Activated CD4-positive, alpha-beta T cell treated with anti-CD3 and anti-CD28 coated beads, Interleukin-2, Interleukin-4, amounts not matched to agents 100 ng/mL and 50 ng/mL, durations not matched to agents 16 hours and 8 hours (primary cell): ENCODE data around the gene DHX8.

Experiments
- DNase-seq: peaks from one replicate; pipeline ENCODE4 v3.0.0-alpha.2; 2020; ENCODE audit warnings: low spot score

DHX8 gene

DNA sequence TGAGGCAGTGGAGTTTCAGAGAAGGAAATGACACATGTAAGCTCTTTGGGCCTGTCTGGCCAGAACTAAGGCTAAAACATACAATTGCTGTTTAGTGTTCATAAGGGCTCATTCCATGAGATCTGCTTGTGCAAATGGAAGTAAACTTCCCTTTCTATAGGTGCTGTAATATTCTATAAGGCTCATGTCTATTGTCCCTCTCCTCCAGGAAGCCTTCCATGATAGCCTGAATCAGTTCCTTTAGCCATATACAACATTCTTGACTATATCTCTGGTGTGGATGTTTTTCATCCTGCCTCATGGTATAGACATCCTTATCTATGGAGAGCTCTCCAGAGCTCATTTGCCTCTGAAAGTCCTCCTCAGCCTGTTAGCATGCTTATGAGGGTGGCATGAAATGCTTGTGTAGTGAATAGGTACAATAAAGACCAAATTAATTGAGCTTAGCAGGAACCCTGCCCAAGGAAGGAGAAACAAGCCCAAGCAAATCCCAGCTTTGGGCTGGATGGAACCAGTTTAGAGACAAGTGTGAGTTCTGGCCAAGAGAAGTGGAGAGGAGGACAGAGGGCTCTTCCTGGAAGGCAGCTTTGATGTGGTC is 64.0 kb downstream of the DHX8 start:
- DNase-seq, result no peak

DNA sequence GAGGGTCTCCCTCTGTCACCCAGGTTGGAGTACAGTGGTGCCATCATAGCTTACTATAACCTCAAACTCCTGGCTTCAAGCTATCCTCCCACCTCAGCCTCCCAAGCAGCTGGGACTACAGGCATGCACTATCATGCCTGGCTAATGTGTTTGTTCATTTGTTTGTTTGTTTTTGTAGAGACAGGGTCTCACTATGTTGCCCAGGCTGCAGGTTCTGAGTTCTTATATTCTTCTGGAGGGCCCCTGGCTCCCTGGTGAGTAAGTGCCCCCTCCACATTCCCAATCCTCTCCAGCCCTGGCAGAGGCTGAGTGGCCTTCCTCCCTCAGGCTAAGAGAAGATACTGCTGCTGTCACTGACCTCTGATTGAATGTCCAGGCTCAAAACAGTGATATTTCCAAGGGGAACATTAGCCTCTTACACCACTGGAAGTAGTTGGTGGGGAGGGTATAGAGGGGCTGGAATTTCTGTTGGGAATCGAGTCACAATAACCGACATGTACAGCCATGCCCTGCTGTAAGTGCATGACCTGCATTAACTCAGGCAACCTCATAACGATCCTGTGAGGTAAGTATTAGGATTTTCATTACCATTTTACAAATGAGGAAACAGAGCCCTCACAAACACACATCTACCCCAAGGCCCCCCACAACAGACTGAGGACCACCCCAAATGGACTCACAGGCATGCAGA is 65.1 kb downstream of the DHX8 start:
- DNase-seq, result no peak

DNA sequence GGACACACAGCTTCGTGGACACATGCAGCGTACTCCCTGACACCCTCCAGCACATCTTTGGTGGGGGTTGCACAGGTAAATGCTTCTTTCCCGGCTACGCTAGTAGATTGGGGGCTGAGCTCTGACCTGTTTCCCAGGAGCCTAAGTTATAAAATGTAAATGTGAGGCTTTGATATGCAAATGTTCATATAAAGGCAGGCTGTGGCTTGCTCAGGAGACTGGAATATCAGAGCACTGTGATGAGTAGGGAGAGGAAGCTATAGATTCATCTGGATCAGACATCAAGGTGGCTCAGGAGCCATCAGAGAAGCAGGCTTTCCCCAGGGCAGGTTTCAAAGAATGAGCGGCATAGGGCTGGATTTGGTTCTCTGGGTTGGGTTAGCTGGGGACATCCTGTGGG is 65.7 kb downstream of the DHX8 start:
- no peak for DNase-seq

DNA sequence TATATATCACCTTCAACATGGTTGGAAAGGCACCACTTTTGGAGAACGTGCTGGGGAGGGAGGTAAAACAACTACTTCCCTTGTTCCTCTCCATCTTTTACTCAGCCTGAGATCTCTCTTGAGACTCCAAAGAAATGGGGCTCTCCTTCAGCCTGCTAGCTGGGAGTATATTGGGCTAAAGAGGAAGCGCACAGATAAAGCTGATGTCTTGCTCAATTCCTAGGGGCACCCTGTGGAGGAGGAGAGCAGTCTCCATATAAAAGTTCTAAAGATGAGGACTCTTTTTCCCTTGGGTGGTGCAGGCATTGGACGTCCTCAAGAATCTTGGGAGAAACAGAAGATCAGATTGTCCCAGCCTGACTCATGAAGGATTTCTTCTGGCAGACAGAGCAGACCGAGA is 67.0 kb downstream of the DHX8 start:
- DNase-seq, result no peak

DNA sequence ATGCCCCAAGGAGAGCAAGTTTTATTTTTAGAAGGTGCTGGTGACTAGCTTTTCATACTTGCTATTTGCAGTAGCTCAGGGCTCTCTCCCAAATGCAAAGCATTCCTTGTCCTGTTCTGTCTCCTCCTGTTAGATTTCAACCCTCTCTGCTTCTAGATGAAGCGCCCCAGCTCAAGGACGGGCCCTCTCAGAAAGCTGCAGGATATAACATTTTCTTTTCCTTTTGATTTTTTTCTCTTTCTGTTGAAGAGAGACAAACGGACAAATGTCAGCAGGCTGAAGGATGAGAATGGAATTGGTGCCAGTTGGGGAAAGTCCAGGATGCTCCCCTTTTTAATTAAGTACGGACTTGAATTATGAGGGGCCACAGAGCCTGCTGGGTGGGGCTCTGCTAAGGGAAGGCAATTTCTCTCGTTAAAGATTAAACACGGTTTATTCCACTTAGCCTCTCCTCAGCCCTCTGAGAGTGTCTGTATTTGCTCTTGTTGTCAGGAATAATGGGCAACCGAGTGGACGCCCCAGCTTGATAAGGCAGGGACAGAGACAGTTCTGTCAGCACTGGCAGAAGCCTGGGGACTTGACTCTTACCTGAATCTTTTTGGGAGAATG is 68.6 kb downstream of the DHX8 start:
- no peak for DNase-seq

DNA sequence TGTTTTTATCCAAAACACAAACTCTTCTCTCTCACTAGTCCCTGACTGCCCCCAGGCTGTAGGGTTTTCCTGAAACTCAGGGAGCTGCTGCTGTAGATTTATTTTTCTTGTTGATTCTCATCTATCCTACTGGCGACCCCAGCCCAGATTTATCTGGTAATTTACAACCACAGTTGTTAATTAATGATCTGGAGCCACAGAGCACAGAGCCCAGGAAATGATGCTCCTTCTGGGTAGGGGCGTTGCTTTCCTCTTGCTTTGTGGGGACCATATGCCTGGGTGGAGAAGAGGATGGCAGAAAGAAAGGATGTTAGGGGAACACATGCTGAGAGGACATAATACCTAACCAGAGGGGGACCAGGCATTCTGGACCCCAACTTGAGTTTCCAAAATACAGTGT is 69.8 kb downstream of the DHX8 start:
- no peak for DNase-seq

DNA sequence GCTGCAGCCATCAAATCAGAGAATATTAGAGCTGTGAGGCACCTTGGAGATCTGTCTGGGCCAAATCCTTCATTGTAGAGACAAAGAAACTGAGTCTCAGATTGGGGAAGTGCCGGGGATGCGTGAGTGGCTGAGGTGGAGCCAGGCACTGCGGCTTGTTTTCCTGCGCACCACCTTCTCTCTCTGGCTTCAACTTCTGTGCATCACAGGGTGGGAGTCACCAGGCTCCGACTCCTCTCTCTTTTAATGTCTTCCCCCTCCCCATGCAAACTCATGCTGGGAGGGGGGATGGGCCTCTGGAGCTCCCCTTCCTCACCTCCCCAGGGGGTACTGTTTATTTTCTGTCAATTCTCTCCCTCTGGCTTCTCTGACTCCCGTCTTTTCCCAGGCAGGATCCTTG is 71.1 kb downstream of the DHX8 start:
- no peak for DNase-seq

DNA sequence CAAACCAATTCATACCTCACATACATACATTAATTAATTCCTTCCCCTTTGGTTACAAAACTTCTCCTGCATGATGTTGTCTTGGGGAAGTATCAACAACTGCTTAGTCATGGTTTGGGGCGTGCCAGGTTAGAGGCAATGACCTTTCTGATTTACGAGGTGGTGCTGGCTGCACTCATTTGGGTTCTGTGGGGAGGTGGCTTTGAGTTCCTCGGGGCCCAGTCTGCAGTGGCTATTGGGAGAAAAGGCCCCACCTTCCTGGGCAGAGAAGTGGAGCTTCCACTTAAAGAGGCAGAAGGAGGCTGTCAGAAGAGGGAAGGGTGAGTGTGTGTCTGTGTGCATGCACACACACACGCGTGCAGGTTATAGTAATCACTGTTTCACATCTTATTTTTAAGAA is 72.5 kb downstream of the DHX8 start:
- DNase-seq, result no peak

DNA sequence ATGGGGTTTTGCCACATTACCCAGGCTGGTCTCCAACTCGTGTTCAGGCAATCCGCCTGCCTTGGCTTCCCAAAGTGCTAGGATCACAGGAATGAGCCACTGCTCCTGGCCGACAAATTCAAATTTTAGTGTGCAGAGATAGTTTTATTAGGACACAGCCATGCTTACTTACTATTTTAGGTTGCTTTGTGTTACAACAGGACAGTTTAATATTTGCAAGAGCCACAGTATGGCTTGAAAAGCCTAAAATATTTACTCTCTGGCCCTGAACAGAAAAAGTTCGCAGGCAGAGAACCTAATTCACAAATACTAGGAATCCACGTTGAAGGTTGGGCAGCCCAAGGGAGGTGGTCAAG is 75.0 kb downstream of the DHX8 start:
- no peak for DNase-seq

DNA sequence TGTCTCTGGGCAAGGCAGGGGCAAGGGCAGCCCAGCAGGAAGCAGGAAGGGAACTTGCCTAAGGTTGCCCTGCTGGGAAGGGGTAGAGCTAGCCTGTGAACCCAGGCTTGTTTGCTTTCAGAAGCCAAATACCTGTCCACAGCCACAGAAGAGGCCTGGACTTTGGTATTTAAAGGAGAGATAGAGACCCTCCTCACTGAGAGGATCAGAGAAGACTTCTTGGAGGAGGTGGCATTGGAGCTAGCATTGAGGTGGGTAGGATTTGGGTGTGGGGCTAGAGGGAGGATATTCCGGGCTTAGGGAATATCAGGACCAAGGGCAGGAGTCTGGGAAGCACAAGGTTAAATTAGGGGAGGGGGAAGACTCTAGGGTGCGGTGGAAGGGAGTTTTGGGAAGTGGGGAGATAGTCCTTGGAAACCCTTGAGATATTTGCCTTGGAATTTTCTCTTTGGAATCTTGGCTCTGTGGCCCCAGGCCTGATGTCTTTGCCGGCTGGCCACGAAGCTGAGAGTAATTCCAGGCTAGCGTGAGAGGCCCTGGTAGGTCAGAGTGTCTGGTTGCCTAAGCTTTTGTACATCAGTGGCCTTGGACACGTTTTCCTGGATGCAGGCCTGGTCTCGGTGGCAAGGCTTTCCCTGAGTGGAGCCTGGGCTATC is 75.5 kb downstream of the DHX8 start:
- no peak for DNase-seq

DNA sequence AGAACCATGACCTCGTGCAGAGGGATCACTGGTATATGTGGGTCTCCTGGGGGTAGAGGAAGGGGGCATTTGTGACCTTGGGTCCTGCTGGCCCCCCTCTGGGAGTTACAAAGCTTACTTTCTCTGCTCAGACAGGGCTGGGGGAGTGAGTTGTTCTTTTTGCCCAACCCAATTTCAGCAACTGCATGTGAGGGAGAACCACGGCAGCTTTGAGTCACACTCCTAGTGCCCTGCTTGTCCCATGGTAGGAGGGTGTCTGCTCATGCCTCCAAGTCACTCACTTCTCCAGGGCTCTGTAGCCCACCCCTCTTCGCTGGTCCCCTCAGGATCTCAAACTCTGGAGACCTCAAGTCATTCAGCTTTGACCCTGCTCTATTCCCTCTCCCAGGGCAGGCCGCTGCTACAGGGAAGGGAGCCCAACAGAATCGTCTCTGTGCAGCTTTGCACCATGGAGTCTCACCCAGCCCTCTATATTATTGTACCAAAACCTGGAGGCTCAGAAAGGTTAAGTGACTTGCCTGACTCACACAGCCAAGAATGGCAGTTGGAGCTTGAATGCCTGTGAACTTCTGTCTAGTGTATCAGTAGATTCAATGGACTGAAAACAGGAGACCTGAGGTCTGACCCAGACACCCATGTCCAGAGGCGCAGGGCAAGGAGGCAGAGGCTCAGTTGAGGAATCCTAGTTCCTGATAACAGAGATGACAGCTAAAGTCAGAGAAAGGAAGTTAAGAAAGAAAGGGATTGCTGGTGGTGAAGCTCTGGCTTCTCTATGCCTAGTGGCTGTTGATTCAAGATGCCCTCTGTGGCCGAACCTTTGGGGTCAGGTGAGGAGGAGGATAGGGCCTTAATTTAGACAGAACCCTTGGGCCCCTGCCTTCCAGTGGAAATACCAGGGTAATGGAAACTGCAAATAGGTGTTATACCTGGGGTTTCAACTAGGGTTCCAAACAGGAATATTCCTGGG is 77.0 kb downstream of the DHX8 start:
- no peak for DNase-seq

DNA sequence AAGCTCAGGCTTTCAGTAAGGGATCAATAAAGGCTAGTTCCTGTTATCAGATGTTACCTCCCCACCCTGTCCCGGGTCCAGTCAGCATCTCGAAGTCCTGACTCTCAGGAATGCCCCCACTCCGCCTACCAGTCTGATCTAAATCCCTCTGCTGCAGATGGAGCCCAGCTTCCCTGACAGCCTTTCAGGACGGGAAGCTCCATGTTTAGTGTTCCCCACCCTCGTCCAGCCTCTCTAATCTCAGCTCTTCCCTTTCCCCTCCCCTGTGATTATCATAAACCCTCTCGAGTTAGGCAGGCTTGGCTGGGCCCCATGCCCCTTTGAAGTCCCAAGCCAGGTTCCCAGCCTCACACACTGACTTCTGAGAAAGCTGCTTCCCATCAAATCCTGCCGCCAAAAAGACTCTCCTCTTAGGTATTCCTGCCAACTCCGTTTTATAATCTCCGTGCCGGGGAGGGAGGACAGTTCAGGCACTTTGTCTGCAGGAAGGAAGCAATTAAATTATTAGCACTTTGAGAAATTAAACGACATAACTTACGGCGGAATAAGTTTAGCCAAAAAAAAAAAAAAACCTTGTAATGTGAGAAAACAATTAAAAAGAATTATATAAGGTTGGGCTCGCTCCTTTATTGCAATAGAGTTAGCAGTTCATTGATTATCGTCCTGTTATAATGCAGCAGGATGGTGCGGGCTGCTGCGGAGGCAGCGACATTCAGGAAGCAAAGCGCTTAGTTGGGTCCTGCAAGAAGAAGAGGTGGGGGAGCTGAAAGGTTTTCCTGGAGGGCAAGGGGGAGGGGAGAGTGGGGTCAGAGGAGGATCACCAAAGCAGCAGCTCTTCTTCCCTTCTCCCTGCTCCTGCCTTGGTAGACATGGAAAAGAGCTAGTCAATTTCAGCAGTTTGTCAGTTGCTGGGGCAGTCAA is 79.2 kb downstream of the DHX8 start:
- no peak for DNase-seq

DNA sequence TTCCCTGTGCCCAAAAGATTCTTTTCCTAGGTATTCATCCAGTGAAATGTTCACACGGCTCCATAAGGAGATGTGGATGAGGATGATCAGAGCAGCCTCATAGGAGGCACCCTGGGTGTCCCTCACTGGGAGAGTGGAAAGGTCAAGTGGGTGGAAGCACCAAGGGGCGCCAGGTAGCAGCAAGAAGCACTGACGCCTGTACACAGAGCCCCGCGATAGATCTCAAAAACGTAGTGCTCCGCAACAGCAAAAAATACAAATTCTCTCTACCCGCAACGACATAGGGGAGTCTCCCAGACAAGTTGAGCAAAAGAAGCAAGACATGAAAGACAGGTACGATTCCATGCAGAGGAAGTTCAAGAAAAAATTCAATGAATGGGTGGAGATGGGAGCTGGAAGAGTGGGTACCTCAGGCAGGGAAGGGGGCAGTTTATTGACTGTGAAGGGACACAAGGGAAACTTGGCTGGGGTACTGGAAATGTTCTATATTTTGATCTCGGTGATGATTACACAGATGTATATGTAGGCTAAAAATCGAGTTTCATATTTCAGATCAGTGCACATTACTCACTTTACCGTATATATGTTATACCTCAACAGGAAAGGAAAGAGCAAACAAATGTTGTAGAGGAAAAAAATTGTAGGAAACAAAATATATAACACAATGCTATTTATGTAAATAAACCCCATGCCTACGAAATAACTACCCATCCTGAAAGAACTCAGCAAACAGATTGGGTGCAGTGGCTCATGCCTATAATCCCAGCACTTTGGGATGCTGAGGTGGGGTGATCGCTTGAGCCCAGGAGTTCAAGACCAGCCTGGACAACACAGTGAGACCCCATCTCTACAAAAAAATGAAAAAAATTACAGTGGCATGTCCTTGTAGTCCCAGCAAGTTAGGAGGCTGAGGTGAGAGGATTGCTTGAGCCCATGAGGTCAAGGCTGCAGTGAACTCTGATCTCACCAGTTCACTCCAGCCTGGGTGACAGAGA is 80.1 kb downstream of the DHX8 start:
- DNase-seq, result no peak

DNA sequence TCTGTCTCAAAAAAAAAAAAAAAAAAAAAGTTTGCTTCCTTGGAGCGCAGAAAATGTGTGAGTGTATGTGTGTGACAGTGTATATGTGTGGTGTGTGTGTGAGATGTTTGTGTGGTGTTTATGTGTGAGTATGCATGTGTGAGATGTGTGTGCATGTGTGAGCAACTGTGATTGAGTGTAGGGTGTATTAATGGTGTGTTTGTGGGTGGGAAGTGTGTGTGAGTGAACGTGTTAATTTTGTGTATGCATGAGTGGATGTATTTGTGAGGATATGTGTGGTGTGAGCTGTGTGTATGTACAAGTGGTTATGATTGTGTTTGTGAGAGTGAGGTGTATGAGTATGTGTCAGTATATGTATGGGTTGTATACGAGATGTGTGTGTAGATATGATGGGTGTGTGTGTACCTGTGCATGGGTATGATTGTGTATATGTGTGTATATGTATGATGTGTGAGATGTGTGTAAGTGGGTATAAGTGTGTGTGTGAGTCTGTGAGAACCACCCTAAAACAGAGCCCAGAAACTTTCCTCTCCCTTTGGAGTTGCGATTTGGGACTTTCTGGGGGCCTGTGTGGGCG is 84.8 kb downstream of the DHX8 start:
- no peak for DNase-seq

DNA sequence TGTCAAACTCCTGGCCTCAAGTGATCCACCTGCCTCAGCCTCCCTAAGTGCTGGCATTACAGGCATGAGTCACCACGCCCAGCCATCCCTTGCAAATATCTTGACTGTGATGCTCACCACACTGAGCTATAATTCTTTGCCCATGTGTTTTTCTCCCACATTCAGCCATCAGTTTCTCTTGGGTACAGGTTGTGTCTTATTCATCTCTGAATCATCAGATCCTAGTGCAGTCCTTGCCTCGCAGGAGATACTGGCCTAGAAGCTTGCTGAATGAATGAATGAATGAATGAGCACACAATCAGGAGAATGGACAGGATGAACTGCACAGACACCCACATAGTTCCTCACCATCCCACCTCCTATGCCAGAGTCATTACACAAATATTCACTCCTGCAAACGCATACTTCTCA is 86.7 kb downstream of the DHX8 start:
- DNase-seq, result no peak

DNA sequence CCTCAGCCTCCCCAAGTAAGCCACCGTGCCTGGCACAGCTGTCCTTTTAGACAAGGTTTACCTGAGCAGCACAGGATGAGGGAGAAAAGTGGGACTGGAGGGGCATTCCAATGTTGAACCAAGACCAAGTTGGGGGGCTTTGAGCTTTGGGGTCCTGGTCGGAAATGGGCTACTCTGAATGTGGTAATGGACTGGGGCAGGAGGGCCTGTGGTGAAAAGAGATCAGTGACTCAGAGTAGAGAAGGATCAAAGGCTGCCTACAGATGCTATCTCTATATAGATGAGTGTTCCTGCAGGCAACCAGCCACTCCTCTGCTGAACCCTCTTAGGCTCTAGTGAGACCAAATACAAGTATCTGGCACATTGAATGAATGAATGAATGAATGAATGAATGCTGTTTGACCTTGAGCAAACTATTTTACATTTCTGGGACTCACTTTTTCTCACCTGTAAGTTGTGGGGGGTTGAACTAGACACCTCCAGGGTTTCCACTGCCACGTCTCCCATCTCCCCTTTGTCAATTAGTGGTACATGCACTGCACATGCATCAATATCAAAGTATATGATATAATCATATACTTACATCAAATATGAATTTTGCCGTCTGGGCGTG is 88.7 kb downstream of the DHX8 start:
- DNase-seq, result no peak

DNA sequence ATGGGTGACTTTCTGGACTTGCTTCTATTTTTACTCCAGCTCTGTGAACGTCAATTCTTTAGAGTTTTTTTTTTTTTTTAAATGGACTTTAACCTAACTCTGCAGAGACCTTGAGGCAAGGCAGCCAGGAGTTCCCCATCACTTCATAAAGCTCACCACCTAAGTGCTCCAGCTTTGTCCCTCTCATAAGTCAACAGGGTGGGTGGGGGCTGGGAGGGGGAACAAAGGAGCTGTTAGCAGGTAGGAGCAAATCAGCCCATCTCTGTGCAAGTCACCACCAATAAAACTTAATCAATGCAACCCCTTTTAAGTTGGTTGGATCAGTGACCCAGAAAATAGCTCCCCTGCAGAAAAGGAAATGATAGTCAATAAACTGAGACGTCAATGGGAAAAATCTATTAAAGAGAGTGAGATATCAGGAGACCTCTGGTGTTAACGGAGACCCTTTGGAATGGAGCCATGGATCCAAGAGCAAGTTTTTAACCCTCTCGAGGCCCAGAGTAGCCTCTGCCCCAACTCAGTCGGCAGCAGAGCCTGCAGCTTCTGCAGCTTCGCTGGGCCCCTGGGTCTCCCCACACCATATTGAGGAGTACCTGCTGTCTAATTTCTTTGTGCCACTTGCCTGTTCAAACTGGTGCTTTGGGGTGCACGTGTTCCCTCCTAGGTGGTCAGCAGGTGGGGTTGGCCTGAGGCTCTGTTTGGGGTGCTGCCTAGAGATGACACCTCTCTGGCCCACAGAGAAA is 90.0 kb downstream of the DHX8 start:
- DNase-seq, result no peak

DNA sequence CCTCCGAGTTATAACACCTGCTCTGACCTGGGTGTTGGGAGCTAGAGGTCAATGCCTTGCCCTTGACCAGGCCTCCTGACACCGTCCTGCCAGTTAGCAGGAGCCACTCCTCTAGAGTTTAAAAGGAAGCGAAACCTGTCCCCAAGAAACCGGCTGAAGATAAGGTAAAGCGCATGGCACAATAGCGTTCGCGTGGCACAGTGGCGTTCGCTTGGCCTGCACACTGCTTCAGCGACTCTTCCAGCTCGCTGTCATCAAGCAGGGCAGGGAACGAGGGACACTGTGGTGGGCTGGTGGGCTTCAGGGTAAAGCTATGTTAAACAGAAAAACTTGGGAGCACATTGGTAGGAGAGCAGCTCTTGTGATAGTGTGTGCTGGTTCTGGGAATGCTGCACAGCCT is 90.6 kb downstream of the DHX8 start:
- no peak for DNase-seq
